GM21576 (cell line): ENCODE data around the gene LIX1L.

Experiments
- ATAC-seq: cut with Tn5 transposase; IDR thresholded peaks from one replicate; pipeline ENCODE4 v1.9.1; 2021; ENCODE audit warnings: mild to moderate bottlenecking, moderate library complexity; ENCODE audit not compliant: unreplicated experiment

Gene LIX1L

GRCh38 chr1:145963265-145964019 lies 5.6 kb upstream of the LIX1L start:
- ATAC-seq: no peak

- no peak for ATAC-seq
Measured at GRCh38 chr1:145962157-145963102, 4.6 kb upstream of the LIX1L start.

GRCh38 chr1:145961425-145962156 lies 3.8 kb upstream of the LIX1L start:
- no peak for ATAC-seq

GRCh38 chr1:145961109-145961424 lies 3.2 kb upstream of the LIX1L start:
- ATAC-seq: no peak

- no peak for ATAC-seq
Measured at GRCh38 chr1:145960468-145961108, 2.8 kb upstream of the LIX1L start.

- ATAC-seq: no peak
Measured at GRCh38 chr1:145959957-145960467, 2.2 kb upstream of the LIX1L start.

GRCh38 chr1:145959333-145959732 lies 1.5 kb upstream of the LIX1L start:
- no peak for ATAC-seq

GRCh38 chr1:145958734-145959133 lies 917 bp upstream of the LIX1L start:
- ATAC-seq: no peak

- no peak for ATAC-seq
Measured at GRCh38 chr1:145956781-145957442, 905 bp downstream of the LIX1L start.

GRCh38 chr1:145956361-145956760 lies 1.5 kb downstream of the LIX1L start:
- no peak for ATAC-seq

GRCh38 chr1:145955436-145955835 lies 2.4 kb downstream of the LIX1L start:
- no peak for ATAC-seq

GRCh38 chr1:145953861-145954260 lies 4.0 kb downstream of the LIX1L start:
- ATAC-seq: no peak

- ATAC-seq: no peak
Measured at GRCh38 chr1:145952903-145953302, 4.9 kb downstream of the LIX1L start.

- no peak for ATAC-seq
Measured at GRCh38 chr1:145951526-145951925, 6.3 kb downstream of the LIX1L start.

- ATAC-seq: no peak
Measured at GRCh38 chr1:145949219-145949618, 8.6 kb downstream of the LIX1L start.

- ATAC-seq: no peak
Measured at GRCh38 chr1:145947551-145947950, 10.3 kb downstream of the LIX1L start.

GRCh38 chr1:145946477-145946986 lies 11.3 kb downstream of the LIX1L start:
- ATAC-seq: no peak

GRCh38 chr1:145944532-145944931 lies 13.3 kb downstream of the LIX1L start:
- ATAC-seq: no peak

GRCh38 chr1:145942871-145943270 lies 14.9 kb downstream of the LIX1L start:
- ATAC-seq: no peak

GRCh38 chr1:145942405-145942804 lies 15.4 kb downstream of the LIX1L start:
- ATAC-seq: no peak
